Duodenal mucosa (tissue), 2 donors: Measurements from ENCODE around the gene LDLRAD3.
"Not testable (repeated sequence)": the region's sequence is repeated elsewhere in the genome, so short reads cannot be mapped to it uniquely, and the experiment has no call there.

Experiments
- H3K27ac ChIP-seq: one replicate; pipeline ENCODE4 v1.7.0; 2013; ENCODE audit warnings: low read depth, low read length
- H3K27me3 ChIP-seq, 2 donors: one replicate each; pipeline ENCODE4 v1.7.0; 2013; ENCODE audit warnings: low read length in 2 of 2, control low read depth in 1 of 2; ENCODE audit not compliant: insufficient read depth in 2 of 2, control insufficient read depth in 1 of 2
- H3K36me3 ChIP-seq, 2 donors: one replicate each; pipeline ENCODE4 v1.7.0; 2013; ENCODE audit warnings: low read length in 2 of 2, control low read depth in 1 of 2; ENCODE audit not compliant: insufficient read depth in 2 of 2, control insufficient read depth in 1 of 2
- H3K4me1 ChIP-seq, 2 donors: one replicate each; pipeline ENCODE4 v1.7.0; 2013; ENCODE audit warnings: low read length in 2 of 2, control low read depth in 1 of 2; ENCODE audit not compliant: insufficient read depth in 2 of 2, control insufficient read depth in 1 of 2
- H3K4me3 ChIP-seq, 2 donors: one replicate each; pipeline ENCODE4 v1.7.0; 2013; ENCODE audit warnings: low read length in 2 of 2, low read depth in 1 of 2
- H3K9ac ChIP-seq, 2 donors: one replicate each; pipeline ENCODE4 v1.7.0; 2013; ENCODE audit warnings: low read length in 2 of 2, low read depth in 1 of 2
- H3K9me3 ChIP-seq, 2 donors: one replicate each; pipeline ENCODE4 v1.7.0; 2013; ENCODE audit warnings: low read length in 2 of 2, control low read depth in 1 of 2; ENCODE audit not compliant: control insufficient read depth in 1 of 2

LDLRAD3 gene

GRCh38 chr11:36012979-36013378 is 69.1 kb downstream of the LDLRAD3 start:
- Histone ChIP-seq H3K4me3 (no peak overlapping the region), H3K36me3 (no peaks in the 10 kb centered on the region), H3K27me3 (no peaks in the 10 kb centered on the region), H3K4me1 (no peaks in the 10 kb centered on the region), H3K9ac (no peak overlapping the region), H3K27ac (no peak overlapping the region), H3K9me3 (no peaks in the 10 kb centered on the region)

DNA sequence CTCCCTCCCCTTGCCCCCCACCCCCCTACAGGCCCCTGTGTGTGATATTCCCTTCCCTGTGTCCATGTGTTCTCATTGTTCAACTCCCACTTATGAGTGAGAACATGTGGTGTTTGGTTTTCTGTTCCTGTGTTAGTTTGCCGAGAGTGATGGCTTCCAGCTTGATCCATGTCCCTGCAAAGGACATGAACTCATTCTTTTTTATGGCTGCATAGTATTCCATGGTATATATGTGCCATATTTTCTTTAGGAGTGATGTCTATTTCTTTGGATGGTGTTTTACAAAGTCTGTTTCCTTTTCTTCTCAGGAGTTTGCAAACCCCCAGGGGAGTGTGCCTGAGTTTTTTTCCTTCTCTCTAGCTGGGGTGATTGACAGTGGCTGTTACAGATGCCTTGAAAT is 69.6 kb downstream of the LDLRAD3 start:
- H3K27me3 ChIP-seq, H3K4me1 ChIP-seq, H3K9ac ChIP-seq, H3K4me3 ChIP-seq, H3K27ac ChIP-seq, H3K36me3 ChIP-seq, H3K9me3 ChIP-seq: not testable (repeated sequence)

- Histone ChIP-seq H3K4me3 (no peak overlapping the region), H3K4me1 (no peaks in the 10 kb centered on the region), H3K9me3 (no peaks in the 10 kb centered on the region), H3K36me3 (no peaks in the 10 kb centered on the region), H3K9ac (no peak overlapping the region), H3K27ac (no peak overlapping the region), H3K27me3 (no peaks in the 10 kb centered on the region)
These were observed 70.4 kb downstream of the LDLRAD3 start for GRCh38 chr11:36013950-36014897.

DNA sequence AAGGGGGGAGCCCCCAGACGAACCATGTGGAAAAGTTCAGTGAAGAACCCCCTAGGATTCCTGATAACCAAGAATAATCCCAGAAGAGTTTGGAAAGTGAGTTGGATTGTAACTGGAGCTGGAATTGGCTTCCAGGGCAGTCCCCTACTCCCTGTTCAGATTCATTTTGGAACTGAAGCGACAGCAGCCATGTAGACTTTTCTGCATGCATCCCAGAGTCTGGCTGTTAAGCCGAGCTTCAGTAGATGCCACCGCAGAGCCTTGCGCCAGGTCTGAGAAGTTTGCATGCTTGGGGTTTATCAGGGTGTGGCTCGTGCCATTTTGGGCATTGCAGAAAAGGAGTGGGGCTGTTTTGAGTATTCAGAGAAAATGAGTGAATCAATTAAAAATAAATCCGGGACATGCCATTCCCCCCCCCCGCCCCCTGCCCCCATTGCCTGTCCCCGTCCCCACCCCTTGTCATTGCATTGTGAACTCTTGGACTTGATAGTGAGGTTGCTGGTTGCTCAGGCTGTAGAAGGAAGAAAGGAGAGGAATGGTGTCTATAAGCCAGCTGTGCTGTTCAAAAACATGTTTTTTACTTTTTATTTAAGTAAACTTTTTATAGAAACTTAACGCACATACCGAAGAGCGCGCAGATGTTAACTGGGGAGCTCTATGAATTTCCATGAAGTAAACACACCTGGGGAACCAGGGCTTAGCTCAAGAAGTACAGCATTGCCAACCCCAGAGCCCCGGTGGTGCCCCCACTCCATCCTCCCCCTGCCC is 71.2 kb downstream of the LDLRAD3 start:
- no peak overlapping the region for H3K9ac ChIP-seq
- H3K27ac ChIP-seq, result no peak overlapping the region
- H3K4me3 ChIP-seq, result no peak overlapping the region
- no peaks in the 10 kb centered on the region for H3K27me3 ChIP-seq
- H3K36me3 ChIP-seq, result no peaks in the 10 kb centered on the region
- no peaks in the 10 kb centered on the region for H3K4me1 ChIP-seq
- no peaks in the 10 kb centered on the region for H3K9me3 ChIP-seq

GRCh38 chr11:36015799-36016198 is 71.9 kb downstream of the LDLRAD3 start:
- Histone ChIP-seq H3K4me3 (no peak overlapping the region), H3K27ac (no peak overlapping the region), H3K36me3 (no peaks in the 10 kb centered on the region), H3K9ac (no peak overlapping the region), H3K4me1 (no peaks in the 10 kb centered on the region), H3K27me3 (no peaks in the 10 kb centered on the region), H3K9me3 (no peaks in the 10 kb centered on the region)

GRCh38 chr11:36016263-36016662 is 72.4 kb downstream of the LDLRAD3 start:
- no peak overlapping the region for H3K27ac ChIP-seq
- H3K27me3 ChIP-seq, result no peaks in the 10 kb centered on the region
- no peaks in the 10 kb centered on the region for H3K36me3 ChIP-seq
- H3K9me3 ChIP-seq, result no peaks in the 10 kb centered on the region
- no peaks in the 10 kb centered on the region for H3K4me1 ChIP-seq
- no peak overlapping the region for H3K9ac ChIP-seq
- H3K4me3 ChIP-seq, result no peak overlapping the region

GRCh38 chr11:36016709-36017108 is 72.8 kb downstream of the LDLRAD3 start:
- no peak overlapping the region for H3K4me3 ChIP-seq
- no peak overlapping the region for H3K27ac ChIP-seq
- no peaks in the 10 kb centered on the region for H3K36me3 ChIP-seq
- no peaks in the 10 kb centered on the region for H3K27me3 ChIP-seq
- H3K9ac ChIP-seq, result no peak overlapping the region
- no peaks in the 10 kb centered on the region for H3K4me1 ChIP-seq
- H3K9me3 ChIP-seq, result no peaks in the 10 kb centered on the region

DNA sequence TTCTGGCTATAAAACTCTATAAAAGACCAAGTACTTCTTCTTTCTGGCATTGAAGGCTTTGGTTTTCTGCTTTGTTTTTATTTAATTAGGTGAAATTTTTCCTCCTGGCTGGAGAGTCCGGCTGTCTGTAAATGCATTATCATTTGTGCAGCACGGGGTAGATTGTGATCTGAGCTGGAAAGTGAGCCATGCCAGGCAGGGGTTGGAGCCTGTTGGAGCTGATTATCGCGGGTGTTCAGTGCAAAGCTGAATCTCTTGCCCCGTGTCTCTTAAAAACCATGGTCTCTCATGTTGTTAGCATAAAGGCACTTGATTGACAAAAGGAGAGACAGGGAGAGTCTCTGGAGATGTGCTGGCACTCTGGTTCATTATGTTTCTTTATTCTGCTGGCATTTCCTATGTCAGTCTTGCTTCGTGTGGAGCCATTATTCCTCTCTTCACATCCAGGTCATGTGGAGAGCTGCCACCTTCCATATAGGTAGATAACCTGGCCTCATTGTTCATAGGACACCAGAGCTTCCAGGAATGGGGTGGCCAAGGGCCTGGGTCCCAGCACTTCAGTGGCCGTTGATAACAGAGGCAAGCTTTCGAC is 75.2 kb downstream of the LDLRAD3 start:
- Histone ChIP-seq H3K27me3 (no peaks in the 10 kb centered on the region), H3K4me3 (no peak overlapping the region), H3K36me3 (no peaks in the 10 kb centered on the region), H3K9me3 (no peaks in the 10 kb centered on the region), H3K9ac (no peak overlapping the region), H3K27ac (no peak overlapping the region), H3K4me1 (no peaks in the 10 kb centered on the region)

GRCh38 chr11:36019722-36020121 is 75.9 kb downstream of the LDLRAD3 start:
- H3K27me3 ChIP-seq, result no peaks in the 10 kb centered on the region
- no peak overlapping the region for H3K9ac ChIP-seq
- H3K4me3 ChIP-seq, result no peak overlapping the region
- no peak overlapping the region for H3K27ac ChIP-seq
- H3K4me1 ChIP-seq, result no peaks in the 10 kb centered on the region
- no peaks in the 10 kb centered on the region for H3K9me3 ChIP-seq
- no peaks in the 10 kb centered on the region for H3K36me3 ChIP-seq

DNA sequence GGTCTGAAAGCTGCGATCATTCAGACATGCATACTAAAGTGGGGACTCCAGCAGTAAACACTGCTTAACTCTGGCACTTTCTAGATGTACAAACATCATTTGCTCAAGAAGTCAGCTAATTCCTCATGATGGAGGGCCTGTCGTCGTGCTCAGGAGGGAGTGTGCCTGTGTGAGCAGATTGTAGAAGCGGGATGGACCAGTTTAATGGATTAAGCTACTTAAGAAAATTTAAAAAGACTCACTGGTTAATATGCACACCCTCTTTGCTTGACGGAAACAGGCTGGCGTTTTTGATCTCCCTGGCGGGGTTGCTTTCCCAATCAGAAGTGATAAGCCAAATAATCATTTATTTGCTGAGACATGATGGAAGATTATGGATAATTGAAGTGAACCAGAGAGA is 79.0 kb downstream of the LDLRAD3 start:
- H3K27ac ChIP-seq, result no peak overlapping the region
- no peak overlapping the region for H3K4me3 ChIP-seq
- H3K27me3 ChIP-seq, result no peaks in the 10 kb centered on the region
- no peak overlapping the region for H3K9ac ChIP-seq
- H3K4me1 ChIP-seq, result peaks cover 4 to 6% of the 10 kb centered on the region in 2 donors
- H3K9me3 ChIP-seq, result no peaks in the 10 kb centered on the region
- no peaks in the 10 kb centered on the region for H3K36me3 ChIP-seq
